Measurements from ENCODE around the gene DDX47. TPM values are rescaled to one million over a fixed set of nuclear protein-coding genes. Genes with fewer than 3 reads are reported as not detected.

DDX47 gene
- total and polyA plus RNA-seq, 2 experiments from 2014 or later: 54.0 to 90.8 TPM

GRCh38 chr12:12868477-12869235, 55.5 kb downstream of the DDX47 start:
- ATAC-seq (no peak), DNase-seq (ENCODE audit: low spot score) (no peak)
- peaks cover 9% of the 10 kb centered on the region for H3K27me3 Mint-ChIP-seq (ENCODE audit: insufficient read depth, low read depth, poor library complexity)
- H3K79me2 ChIP-seq (replicated peaks; ENCODE audit: insufficient read depth): no peaks in the 10 kb centered on the region
- H3K36me3 ChIP-seq (ENCODE audit: insufficient read depth): no peaks in the 10 kb centered on the region
- no peak overlapping the region for H3K27ac Mint-ChIP-seq
- H3K36me3 Mint-ChIP-seq (ENCODE audit: low read depth): peaks cover 9% of the 10 kb centered on the region
- H3K27me3 ChIP-seq (ENCODE audit: insufficient read depth): no peaks in the 10 kb centered on the region
- H3K4me1 ChIP-seq (ENCODE audit: insufficient read depth): peaks cover 16% of the 10 kb centered on the region
- no peak overlapping the region for H3K27ac ChIP-seq (ENCODE audit: low read depth)
- no peak overlapping the region for H3K4me2 ChIP-seq
- H3K9me2 ChIP-seq (ENCODE audit: insufficient read depth): no peaks in the 10 kb centered on the region
- peaks cover 4% of the 10 kb centered on the region; the same call in 1 of the 3 replicates for H3K9me3 Mint-ChIP-seq
- H3F3A ChIP-seq (replicated peaks; ENCODE audit: low read depth): no peaks in the 10 kb centered on the region; the same call in 1 of the 2 replicates
- no peaks in the 10 kb centered on the region for H4K20me1 ChIP-seq (replicated peaks; ENCODE audit: insufficient read depth)
- TF ChIP-seq NANOG (IDR thresholded peaks at IDR 0.05; ENCODE audit: borderline replicate concordance) (no peak), REST (IDR thresholded peaks at IDR 0.05; ENCODE audit: unreplicated experiment) (no peak), CTCF (conservative IDR thresholded peaks at IDR 0.05; ENCODE audit: low read depth in 2 of 2) (no peak), ZNF114 (CRISPR knock-in tag; IDR thresholded peaks at IDR 0.05) (no peak), ZNF331 (CRISPR knock-in tag; IDR thresholded peaks at IDR 0.05; ENCODE audit: low read depth) (no peak), ZNF462 (CRISPR knock-in tag; IDR thresholded peaks at IDR 0.05) (no peak), POLR2AphosphoS5 (IDR thresholded peaks at IDR 0.05; ENCODE audit: low read depth) (no peak), STAT1 (IDR thresholded peaks at IDR 0.05; ENCODE audit: unreplicated experiment) (no peak), EZH2 (IDR thresholded peaks at IDR 0.05; ENCODE audit: low read depth, unreplicated experiment) (no peak)
- TF ChIP-seq, protein P1, sequence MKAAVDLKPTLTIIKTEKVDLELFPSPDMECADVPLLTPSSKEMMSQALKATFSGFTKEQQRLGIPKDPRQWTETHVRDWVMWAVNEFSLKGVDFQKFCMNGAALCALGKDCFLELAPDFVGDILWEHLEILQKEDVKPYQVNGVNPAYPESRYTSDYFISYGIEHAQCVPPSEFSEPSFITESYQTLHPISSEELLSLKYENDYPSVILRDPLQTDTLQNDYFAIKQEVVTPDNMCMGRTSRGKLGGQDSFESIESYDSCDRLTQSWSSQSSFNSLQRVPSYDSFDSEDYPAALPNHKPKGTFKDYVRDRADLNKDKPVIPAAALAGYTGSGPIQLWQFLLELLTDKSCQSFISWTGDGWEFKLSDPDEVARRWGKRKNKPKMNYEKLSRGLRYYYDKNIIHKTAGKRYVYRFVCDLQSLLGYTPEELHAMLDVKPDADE (IDR thresholded peaks at IDR 0.05): no peak
- H3K4me3 Mint-ChIP-seq: no peak overlapping the region
- H2AFZ ChIP-seq: no peak overlapping the region
- no peak overlapping the region for H3K4me3 ChIP-seq
- H3K4me1 Mint-ChIP-seq: peaks cover 31% of the 10 kb centered on the region

All from GM23338 (cell line).